ENCODE results near the gene SLC39A8.

Gene SLC39A8

GRCh38 chr4:102230194-102230593, 115.1 kb downstream of the SLC39A8 start:
- Histone ChIP-seq H3K27me3 (replicated peaks) (no peaks in the 10 kb centered on the region), H3K36me3 (replicated peaks) (no peaks in the 10 kb centered on the region), H3K27ac (no peak overlapping the region), H3K4me3 (ENCODE audit: low read depth, low read length) (no peak overlapping the region)
- no peak for TF ChIP-seq CTCF (IDR thresholded peaks at IDR 0.05; ENCODE audit: low read depth, low read length, missing control alignments)
- in situ Hi-C loops (cut with HindIII; ENCODE audit: low pct_ligation_motif_present, low sequenced_read_pairs), result no loop called here
- no peak for DNase-seq

GRCh38 chr4:102227388-102227787, 117.9 kb downstream of the SLC39A8 start:
- no peak for DNase-seq
- no peak for TF ChIP-seq CTCF (IDR thresholded peaks at IDR 0.05; ENCODE audit: low read depth, low read length, missing control alignments)
- Histone ChIP-seq H3K36me3 (replicated peaks) (no peaks in the 10 kb centered on the region), H3K27ac (no peak overlapping the region), H3K27me3 (replicated peaks) (no peaks in the 10 kb centered on the region), H3K4me3 (ENCODE audit: low read depth, low read length) (no peak overlapping the region)
- in situ Hi-C loops (cut with HindIII; ENCODE audit: low pct_ligation_motif_present, low sequenced_read_pairs), result no loop called here

- no peaks in the 10 kb centered on the region for H3K36me3 ChIP-seq (replicated peaks)
- no peak for TF ChIP-seq CTCF (IDR thresholded peaks at IDR 0.05; ENCODE audit: low read depth, low read length, missing control alignments)
- in situ Hi-C loops (cut with HindIII; ENCODE audit: low pct_ligation_motif_present, low sequenced_read_pairs), result no loop called here
- H3K27me3 ChIP-seq (replicated peaks), result no peaks in the 10 kb centered on the region
- no peak overlapping the region for H3K27ac ChIP-seq
- no peak overlapping the region for H3K4me3 ChIP-seq (ENCODE audit: low read depth, low read length)
- no peak for DNase-seq
These were observed 121.8 kb downstream of the SLC39A8 start for GRCh38 chr4:102223461-102223860.

GRCh38 chr4:102222838-102223409, 122.4 kb downstream of the SLC39A8 start:
- Histone ChIP-seq H3K27ac (no peak overlapping the region), H3K27me3 (replicated peaks) (no peaks in the 10 kb centered on the region), H3K36me3 (replicated peaks) (no peaks in the 10 kb centered on the region), H3K4me3 (ENCODE audit: low read depth, low read length) (no peak overlapping the region)
- TF ChIP-seq CTCF (IDR thresholded peaks at IDR 0.05; ENCODE audit: low read depth, low read length, missing control alignments), result no peak
- DNase-seq, result no peak
- in situ Hi-C loops (cut with HindIII; ENCODE audit: low pct_ligation_motif_present, low sequenced_read_pairs), result no loop called here

GRCh38 chr4:102219129-102219528, 126.2 kb downstream of the SLC39A8 start:
- in situ Hi-C loops (cut with HindIII; ENCODE audit: low pct_ligation_motif_present, low sequenced_read_pairs), result no loop called here
- no peak for DNase-seq
- TF ChIP-seq CTCF (IDR thresholded peaks at IDR 0.05; ENCODE audit: low read depth, low read length, missing control alignments), result no peak
- H3K36me3 ChIP-seq (replicated peaks), result no peaks in the 10 kb centered on the region
- H3K4me3 ChIP-seq (ENCODE audit: low read depth, low read length), result no peak overlapping the region
- no peaks in the 10 kb centered on the region for H3K27me3 ChIP-seq (replicated peaks)
- no peak overlapping the region for H3K27ac ChIP-seq

- no peak for TF ChIP-seq CTCF (IDR thresholded peaks at IDR 0.05; ENCODE audit: low read depth, low read length, missing control alignments)
- no peaks in the 10 kb centered on the region for H3K27me3 ChIP-seq (replicated peaks)
- in situ Hi-C loops (cut with HindIII; ENCODE audit: low pct_ligation_motif_present, low sequenced_read_pairs), result no loop called here
These were observed 126.6 kb downstream of the SLC39A8 start for GRCh38 chr4:102218656-102219055.

More at GRCh38 chr4:102218656-102219055, 126.6 kb downstream of the SLC39A8 start:
- H3K4me3 ChIP-seq (ENCODE audit: low read depth, low read length), result no peak overlapping the region
- no peaks in the 10 kb centered on the region for H3K36me3 ChIP-seq (replicated peaks)
- no peak for DNase-seq
- no peak overlapping the region for H3K27ac ChIP-seq
